ENCODE data around the gene TRAPPC3.

TRAPPC3 gene

GRCh38 chr1:36174713-36175112 is 25.4 kb upstream of the TRAPPC3 start:
- Histone ChIP-seq H3K79me2 (ENCODE audit: low read length) (peaks cover under 1% of the 10 kb centered on the region; the same call in 1 of the 2 replicates), H3K9me3 (ENCODE audit: insufficient read depth, low read length) (no peaks in the 10 kb centered on the region), H3K36me3 (replicated peaks; ENCODE audit: low read depth, low read length) (peaks cover 16% of the 10 kb centered on the region), H4K20me1 (ENCODE audit: insufficient read depth, low read length) (no peaks in the 10 kb centered on the region; the same call in 1 of the 2 replicates), H2AFZ (ENCODE audit: low read depth, low read length) (no peak overlapping the region), H3K4me3 (ENCODE audit: low read length) (no peak overlapping the region), H3K4me1 (ENCODE audit: low read length) (no peaks in the 10 kb centered on the region), H3K27ac (ENCODE audit: low read length) (no peak overlapping the region), H3K9ac (ENCODE audit: low read length) (no peak overlapping the region), H3K4me2 (ENCODE audit: low read length) (no peak overlapping the region), H3K27me3 (ENCODE audit: low read depth, low read length) (no peaks in the 10 kb centered on the region)
- no peak for TF ChIP-seq CTCF (IDR thresholded peaks at IDR 0.05; ENCODE audit: low read depth, low read length)

- Histone ChIP-seq H3K9ac (ENCODE audit: low read length) (no peak overlapping the region), H4K20me1 (ENCODE audit: insufficient read depth, low read length) (no peaks in the 10 kb centered on the region; the same call in 1 of the 2 replicates), H3K4me3 (ENCODE audit: low read length) (no peak overlapping the region), H3K79me2 (ENCODE audit: low read length) (peaks cover 13% of the 10 kb centered on the region; the same call in 1 of the 2 replicates), H3K9me3 (ENCODE audit: insufficient read depth, low read length) (no peaks in the 10 kb centered on the region), H3K4me1 (ENCODE audit: low read length) (no peaks in the 10 kb centered on the region), H3K4me2 (ENCODE audit: low read length) (no peak overlapping the region), H3K27ac (ENCODE audit: low read length) (no peak overlapping the region), H2AFZ (ENCODE audit: low read depth, low read length) (no peak overlapping the region), H3K27me3 (ENCODE audit: low read depth, low read length) (no peaks in the 10 kb centered on the region), H3K36me3 (replicated peaks; ENCODE audit: low read depth, low read length) (peaks cover 16% of the 10 kb centered on the region)
- TF ChIP-seq EZH2phosphoT487 (IDR thresholded peaks at IDR 0.05; ENCODE audit: low read depth): no peak
- no peak for TF ChIP-seq CTCF (IDR thresholded peaks at IDR 0.05; ENCODE audit: low read depth, low read length)
These were observed 23.7 kb upstream of the TRAPPC3 start for GRCh38 chr1:36172983-36173382.

- no peaks in the 10 kb centered on the region for H3K4me1 ChIP-seq (ENCODE audit: low read length)
- H3K27me3 ChIP-seq (ENCODE audit: low read depth, low read length): no peaks in the 10 kb centered on the region
- H3K36me3 ChIP-seq (replicated peaks; ENCODE audit: low read depth, low read length): peaks cover 16% of the 10 kb centered on the region
- H3K4me2 ChIP-seq (ENCODE audit: low read length): no peak overlapping the region
- no peak overlapping the region for H3K27ac ChIP-seq (ENCODE audit: low read length)
- no peak for TF ChIP-seq CTCF (IDR thresholded peaks at IDR 0.05; ENCODE audit: low read depth, low read length)
- no peak for TF ChIP-seq EZH2phosphoT487 (IDR thresholded peaks at IDR 0.05; ENCODE audit: low read depth)
- H2AFZ ChIP-seq (ENCODE audit: low read depth, low read length): no peak overlapping the region
- H4K20me1 ChIP-seq (ENCODE audit: insufficient read depth, low read length): peaks cover 3% of the 10 kb centered on the region; the same call in 1 of the 2 replicates
- H3K4me3 ChIP-seq (ENCODE audit: low read length): no peak overlapping the region
- H3K79me2 ChIP-seq (ENCODE audit: low read length): peaks cover 20% of the 10 kb centered on the region
- H3K9me3 ChIP-seq (ENCODE audit: insufficient read depth, low read length): no peaks in the 10 kb centered on the region
- H3K9ac ChIP-seq (ENCODE audit: low read length): no peak overlapping the region
These were observed 22.9 kb upstream of the TRAPPC3 start for GRCh38 chr1:36172017-36172747.

GRCh38 chr1:36170643-36171412 is 21.5 kb upstream of the TRAPPC3 start:
- no peak overlapping the region for H3K4me2 ChIP-seq (ENCODE audit: low read length)
- H3K4me1 ChIP-seq (ENCODE audit: low read length): no peaks in the 10 kb centered on the region
- peaks cover 16% of the 10 kb centered on the region for H3K36me3 ChIP-seq (replicated peaks; ENCODE audit: low read depth, low read length)
- no peaks in the 10 kb centered on the region for H3K9me3 ChIP-seq (ENCODE audit: insufficient read depth, low read length)
- no peak overlapping the region for H2AFZ ChIP-seq (ENCODE audit: low read depth, low read length)
- peaks cover 7% of the 10 kb centered on the region; the same call in 1 of the 2 replicates for H4K20me1 ChIP-seq (ENCODE audit: insufficient read depth, low read length)
- H3K27me3 ChIP-seq (ENCODE audit: low read depth, low read length): no peaks in the 10 kb centered on the region
- H3K79me2 ChIP-seq (ENCODE audit: low read length): peaks cover 32% of the 10 kb centered on the region
- no peak overlapping the region for H3K4me3 ChIP-seq (ENCODE audit: low read length)
- TF ChIP-seq CTCF (IDR thresholded peaks at IDR 0.05; ENCODE audit: low read depth, low read length) (no peak), EZH2phosphoT487 (IDR thresholded peaks at IDR 0.05; ENCODE audit: low read depth) (no peak)
- no peak overlapping the region for H3K27ac ChIP-seq (ENCODE audit: low read length)
- no peak overlapping the region for H3K9ac ChIP-seq (ENCODE audit: low read length)

Data from OCI-LY3 (cell line).